HG02759 (cell line): Measurements from ENCODE around the gene TMEM218.

Experiments used
- ATAC-seq: cut with Tn5 transposase; IDR thresholded peaks from one replicate; pipeline ENCODE4 v1.9.1; 2021; ENCODE audit warnings: mild to moderate bottlenecking, moderate library complexity; ENCODE audit not compliant: unreplicated experiment

TMEM218 gene

DNA sequence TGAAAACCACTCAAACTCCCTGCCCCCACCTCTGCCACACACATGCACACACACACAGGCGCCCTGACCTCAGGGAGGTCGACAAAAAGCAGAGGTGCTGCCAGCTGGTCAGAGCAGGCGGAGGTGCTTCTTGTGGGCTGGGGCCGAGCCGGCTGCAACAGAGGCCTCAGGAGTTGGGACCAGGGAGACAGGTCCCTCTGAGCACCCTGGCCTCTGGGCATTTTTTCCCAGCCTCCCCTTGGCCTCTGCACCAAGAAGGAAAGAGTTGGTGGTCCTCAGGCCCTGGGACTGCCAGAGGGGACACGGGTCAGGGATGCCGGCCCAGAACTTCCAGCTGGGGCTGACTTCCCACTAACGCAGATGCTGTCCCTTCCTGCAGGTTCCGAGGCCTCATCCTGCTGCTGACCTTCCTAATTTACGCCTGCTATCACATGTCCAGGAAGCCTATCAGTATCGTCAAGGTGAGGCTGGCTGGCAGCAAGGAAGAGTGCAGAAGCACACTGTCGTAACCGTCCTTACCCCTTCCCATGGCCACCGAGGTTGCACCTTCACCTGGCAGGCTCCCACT lies 35.0 kb downstream of the TMEM218 start:
- no peak for ATAC-seq

DNA sequence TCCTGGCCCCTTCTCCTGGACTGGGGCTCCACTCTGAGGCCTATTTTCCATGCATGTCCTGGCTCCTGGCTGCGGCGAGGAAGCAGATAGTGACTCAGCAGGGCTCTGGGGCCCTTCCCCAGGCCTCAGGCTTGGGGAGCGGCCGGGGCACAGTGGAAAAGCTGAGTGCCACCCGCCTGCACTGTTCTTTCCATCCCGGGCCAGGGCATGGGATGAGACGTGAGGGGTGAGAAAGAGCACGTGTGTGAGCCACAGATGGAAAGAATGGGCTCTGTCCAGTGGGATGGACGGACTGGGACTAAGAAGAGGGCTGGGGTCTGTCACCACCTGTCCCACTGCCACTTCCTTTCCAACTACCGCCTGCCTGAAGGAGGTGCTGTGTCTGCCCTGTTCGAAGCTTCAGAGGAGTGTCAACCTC lies 35.5 kb downstream of the TMEM218 start:
- no peak for ATAC-seq

DNA sequence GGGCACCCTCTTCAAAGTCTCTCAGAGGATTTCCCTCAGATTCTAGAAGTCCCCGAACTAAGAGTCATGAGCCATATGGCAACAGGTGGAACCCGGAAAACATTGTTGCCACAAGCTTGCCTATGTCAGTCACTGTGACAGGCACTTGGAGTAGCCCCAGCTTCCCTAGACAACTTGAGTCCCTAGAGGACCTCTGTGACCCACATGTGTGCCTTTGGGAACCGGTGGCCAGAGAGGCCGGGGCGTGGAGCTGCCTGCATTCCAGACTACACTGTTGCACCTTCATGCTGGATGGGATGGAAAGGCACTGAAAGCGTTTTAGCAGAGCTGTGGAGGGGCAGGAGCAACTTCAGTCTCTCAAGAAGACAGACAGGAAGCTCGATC lies 36.2 kb downstream of the TMEM218 start:
- ATAC-seq = no peak

DNA sequence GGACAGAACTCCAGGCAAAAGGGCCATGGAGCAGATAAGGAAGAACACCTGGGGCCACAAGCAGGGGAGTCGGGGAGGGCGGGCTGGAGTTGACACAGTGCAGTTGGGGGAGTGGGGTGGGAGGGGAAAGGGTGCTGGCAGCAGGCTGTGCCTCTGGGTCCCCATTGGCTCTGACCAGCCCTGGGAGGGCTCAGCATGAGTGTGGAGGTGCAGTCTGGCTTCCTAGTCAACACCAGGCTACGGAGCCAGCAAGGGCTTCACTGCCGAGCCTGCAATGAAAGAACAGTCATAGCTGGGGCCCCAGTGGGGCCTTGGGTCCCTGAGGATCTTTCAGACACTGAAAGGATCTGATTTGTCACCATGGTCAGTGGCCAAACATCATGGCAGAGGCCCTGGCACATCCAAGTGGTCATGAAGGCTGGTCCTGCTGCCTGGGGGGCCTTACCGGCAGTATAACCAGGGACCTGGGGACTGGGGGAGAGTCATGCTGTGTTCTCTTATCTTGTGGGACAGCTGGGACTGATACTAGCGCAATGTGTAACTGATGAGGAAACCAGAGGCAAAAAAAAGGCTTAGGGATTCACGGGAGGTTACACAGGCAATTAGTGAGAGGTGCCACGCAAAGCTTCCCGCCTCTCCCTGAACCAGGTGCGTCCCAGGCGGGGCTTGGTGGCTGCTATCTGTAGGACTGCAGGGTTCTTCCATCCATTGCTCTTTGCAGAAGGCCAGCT lies 36.8 kb downstream of the TMEM218 start:
- no peak for ATAC-seq

DNA sequence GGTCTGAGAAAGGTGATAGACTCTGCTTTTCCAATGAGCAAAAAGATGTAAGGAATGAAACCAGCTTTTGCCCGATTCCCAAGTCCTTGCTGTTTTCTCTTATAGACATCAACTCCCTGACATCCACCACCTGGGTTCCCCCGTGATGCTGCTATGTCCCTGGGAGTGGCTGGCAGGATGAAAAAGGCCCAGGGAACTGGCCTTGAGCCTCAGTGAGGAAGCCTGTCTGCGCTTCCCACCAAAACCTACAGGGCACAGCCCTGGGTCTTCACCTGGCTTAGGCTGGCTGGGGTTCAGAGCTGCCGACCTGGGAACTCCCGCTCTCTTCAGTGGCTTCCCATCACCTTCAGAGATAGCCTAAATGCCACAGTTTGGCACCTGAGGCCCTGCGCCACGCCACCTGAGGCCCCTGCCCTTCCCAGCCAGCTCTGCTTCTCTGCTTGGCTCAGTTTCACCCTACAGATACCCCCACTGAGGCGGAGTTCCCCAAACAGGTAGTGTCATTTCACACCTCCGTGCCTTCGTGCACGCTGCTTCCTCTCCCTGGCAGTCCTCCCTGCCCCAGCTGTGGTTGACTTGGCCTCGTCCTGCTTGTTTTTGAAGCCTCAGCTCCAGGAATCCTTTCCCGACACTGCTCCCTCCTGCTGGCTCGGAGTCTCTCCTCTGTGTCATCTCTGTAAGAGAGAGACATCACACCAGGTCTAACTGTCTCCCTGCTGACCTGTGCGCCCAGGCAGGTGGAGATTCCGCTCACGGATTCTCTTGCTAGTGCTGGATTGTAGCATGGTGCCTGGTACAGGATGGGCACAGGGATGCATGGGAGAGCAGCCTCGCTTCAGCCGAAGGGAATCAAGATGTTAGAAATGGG lies 37.6 kb downstream of the TMEM218 start:
- no peak for ATAC-seq

DNA sequence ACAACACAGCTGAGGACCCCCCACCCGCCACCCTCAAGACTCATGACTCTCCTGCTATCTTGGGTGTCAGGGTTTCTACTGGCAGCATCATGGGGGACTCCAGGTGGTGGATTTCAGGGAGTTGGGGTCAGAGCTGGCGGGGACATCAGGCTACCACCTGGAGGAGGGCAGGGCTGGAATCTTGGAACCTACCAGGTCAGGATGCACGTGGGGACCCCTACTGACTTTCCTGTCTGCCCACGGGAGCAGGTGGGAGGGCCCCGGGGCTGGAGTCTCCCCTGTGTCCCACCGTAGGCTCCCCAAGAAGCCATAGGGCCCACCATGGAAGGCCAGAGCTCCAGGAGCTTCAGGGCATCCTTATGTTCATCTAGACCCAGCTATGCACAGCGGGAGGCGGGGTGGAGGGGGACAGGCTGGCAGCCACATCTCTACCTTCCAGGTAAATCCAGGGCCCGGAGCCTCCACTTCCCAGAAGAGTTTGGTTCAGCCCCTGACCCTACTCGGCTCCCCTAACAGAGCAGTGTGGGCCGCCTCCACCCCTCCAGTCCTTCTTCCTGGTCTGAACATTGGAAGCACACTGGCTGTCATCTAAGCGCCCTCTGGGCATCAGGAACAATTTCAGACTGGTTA lies 38.4 kb downstream of the TMEM218 start:
- ATAC-seq = no peak

DNA sequence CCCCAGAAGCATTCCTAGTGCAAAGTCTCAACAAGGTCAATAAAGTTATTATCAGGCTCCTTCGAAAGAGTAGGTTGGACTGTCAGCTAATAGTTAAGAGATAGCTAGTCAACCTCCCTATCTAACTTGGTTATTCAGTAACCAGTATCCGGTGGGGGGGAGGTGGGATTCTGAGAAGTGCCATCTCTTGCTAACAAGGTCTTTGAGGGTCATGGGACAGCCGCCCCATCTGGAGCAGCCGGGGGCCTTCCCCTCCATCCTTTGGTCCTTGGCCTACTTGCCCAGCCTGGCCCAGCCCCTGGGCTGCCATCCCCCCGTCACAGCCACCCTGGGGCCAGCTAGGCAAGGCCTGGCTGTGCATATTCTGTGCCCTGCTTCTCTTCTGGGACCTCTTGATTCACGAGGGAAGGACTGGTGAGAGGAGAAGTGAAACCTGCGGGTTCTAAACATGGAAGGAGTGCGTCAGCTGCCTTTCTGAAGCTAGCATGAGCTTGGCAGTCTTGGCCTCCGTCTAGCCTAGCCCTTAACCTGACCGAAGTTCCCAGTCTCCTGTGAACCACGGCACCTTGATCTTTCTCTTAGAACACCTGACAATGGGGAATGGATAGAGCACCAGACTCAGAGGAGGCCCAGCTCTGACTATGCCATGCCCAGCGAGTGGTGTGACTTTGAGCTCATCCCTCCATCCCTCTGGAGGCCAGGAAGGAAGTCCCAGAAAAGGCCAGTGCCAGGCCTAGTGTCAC lies 39.0 kb downstream of the TMEM218 start:
- peak; percentile 78 for ATAC-seq

DNA sequence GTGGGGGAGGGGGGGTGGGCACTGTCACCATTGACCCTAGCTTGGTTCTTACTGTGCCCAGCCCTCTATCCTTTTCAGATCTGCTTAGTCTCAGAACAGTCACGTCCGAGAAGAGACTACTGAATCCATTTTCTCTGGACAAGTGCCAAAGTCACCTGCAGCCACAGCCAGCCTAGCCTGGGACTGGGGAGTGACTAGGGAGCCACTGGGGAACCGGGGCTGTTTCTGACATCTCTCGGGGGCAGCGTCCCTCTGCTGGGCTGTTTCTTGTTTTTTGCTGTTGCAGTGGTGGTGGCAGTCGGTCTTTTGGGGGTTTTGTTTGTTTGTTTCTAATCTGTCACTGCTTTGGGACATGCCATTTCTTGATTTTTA lies 39.6 kb downstream of the TMEM218 start:
- no peak for ATAC-seq

DNA sequence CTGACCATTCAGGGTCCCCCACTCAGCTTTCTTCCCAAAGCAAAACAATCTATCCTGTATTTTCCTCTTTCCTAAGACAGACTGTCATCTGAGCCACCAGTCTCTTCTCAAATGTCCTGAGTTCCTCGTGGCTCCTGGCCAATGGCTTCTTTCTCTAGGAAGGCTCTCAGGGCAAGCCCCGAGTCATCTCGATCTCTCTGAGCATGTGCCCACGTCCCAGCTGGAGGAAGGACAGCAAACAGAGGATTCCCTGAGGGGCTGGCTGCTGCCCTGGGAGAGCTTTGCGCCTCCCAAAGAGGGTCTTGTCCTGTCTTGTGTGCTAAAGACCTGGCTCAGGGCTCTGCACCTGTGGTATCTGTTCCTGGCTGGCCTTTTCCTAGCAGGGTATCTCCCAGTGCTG lies 40.0 kb downstream of the TMEM218 start:
- ATAC-seq = no peak

DNA sequence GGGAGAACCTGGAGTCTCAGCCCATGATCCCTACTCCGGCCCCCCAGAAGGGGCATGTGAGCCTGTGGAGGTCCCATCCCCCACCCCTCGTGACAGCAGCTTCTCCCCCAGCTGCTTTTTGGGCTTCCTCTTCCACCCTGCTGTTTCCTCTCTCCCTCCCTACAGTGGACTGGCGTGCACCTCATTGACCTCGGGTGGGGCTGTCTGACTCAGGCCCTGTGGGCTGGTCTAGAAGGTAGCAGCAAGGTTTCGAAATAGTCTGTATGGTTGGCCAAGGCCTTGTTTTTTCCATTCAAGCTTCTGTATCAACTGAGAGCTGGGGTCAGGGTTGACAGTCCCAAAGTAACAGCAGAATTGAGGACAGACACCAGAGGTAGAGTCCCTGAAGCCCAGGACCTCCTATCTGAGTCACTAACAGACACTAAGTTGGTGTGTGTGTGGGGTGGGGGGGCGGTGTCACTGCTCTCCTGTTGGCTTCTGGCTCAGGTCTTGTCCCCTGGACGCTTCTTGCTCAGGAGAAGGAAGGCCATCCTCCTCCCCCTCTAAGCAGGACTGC lies 40.6 kb downstream of the TMEM218 start:
- peak; percentile 71 for ATAC-seq

DNA sequence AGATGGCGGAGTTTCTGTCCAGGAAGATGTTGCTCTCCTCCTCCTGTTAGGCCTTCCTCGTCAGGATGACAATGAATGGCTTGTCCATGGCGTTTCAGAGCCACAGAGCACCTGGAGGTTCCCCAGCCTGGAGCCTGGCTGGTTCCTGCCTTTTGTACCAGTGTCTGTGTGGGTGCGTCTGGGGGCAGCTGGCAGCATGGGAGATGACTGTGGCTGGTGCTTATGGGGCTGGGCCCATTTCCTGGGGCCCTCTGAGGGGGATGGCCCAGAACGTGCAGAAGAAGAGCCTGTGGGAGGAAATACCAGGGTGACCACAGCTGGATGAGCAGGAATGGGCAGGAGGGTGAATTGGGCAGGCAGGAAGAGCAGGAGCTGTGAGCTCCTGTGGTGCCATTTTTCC lies 41.6 kb downstream of the TMEM218 start:
- ATAC-seq = no peak

DNA sequence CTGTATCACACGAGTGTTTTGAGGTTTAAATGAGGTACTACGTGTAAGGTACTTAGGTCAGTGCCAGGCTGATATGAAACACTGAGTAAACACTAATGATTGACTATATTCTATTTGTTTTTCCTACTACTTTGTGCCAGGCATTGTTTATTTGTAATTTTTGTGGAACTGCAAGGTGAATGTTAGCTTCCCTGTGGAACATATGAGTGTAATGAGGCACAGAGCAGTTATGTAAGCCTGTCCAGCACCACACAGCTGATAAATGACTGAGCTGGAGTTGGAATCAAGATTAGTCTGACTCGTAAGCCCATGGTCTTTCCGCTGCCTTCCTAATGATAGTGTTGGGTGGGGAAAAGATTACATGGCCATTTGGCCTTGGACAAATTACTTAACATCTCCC lies 42.4 kb downstream of the TMEM218 start:
- no peak for ATAC-seq

DNA sequence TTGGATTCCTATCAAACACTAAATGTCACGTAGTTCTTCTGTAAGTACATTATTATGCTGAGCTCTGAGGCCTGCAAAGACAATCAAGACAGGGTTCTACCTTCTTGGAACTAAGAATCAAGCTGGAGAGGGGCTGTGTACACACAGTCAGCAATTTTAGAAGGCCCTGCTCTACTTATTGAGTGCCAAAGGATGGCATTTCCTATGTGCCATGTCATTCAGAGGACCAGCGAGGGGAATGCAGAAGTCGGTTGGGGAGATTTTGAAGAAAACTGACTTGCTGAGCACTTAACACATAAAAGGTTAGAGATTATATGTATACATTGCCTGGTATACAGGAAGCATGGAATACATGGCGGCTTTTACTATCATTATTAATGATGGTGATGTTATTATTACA lies 43.1 kb downstream of the TMEM218 start:
- no peak for ATAC-seq

DNA sequence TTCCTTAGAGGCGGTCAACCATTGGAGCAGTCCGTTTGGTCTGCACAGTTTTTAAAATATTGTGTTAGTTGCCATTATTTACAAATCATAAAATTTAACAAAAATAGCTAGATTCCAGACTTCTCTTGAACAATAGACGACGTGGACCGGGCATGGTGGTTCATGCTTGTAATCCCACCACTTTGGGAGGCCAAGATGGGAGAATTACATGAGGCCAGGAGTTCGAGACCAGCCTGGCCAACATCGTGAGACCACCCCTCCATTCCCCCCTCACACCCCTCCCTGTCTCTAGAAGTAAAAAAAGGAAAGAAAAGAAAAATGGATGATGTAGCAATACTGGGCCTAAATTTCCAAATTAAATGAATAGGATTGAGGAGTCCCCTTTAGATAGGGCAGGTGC lies 47.4 kb downstream of the TMEM218 start:
- no peak for ATAC-seq

DNA sequence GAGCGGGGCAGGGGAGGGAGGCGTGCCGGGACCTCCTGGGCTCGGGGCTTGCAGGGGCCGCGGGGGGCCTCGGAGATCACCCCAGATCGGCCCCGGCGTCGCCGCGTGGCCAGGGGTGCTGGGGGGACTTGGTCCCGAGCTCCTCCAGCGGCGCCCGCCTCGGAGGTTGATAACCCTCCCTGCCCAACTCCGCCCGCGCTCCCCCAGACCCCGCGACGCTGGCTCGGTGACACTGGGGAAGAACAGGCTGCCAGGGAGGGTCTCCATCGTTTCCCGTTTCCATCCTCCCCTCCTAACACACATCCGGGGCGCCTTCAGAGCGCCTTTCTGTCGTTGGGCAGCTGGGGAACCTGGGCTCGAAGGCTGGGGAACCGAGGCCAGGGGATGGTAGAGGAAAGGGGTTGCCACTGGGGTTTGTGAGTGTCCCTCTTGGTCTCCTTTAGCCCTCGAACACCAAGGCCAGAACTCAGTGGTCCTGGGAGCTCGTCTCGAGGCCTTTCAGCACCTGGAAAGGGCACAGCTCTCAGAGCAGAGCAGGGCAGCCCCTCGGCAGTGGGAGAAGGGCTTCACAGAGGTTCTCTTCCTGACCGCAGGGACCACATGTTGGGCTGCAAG lies 47.9 kb downstream of the TMEM218 start:
- peak; percentile 23 for ATAC-seq

DNA sequence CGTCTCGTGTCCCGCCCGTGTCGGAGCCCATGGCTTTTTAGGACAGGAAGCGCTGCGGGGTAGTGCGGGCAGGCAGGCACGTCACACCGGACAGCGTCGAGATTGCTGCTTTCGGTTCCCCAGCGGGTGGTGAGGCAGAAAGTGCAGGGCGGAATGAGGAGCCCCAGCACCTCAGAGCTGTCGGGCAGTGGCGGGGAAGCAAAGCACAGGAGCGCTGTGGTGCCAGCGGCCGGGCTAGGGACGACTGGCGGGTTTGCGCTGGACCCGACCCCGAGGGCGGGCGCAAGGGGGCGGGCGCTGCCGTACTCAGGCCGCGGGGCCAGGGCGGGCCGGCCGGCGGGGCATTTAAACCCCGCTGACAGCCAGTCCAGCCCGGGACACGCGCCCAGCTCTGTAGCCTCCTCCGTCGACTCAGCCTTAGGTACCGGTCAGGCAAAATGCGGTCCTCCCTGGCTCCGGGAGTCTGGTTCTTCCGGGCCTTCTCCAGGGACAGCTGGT lies 48.4 kb downstream of the TMEM218 start, which contains the start of gene SLC37A2:
TSS of gene SLC37A2 (plus strand) at position 375 of the 498 bp plus-strand sequence. CDS start at position 438, 63 bp downstream.
- peak; percentile 90 for ATAC-seq

DNA sequence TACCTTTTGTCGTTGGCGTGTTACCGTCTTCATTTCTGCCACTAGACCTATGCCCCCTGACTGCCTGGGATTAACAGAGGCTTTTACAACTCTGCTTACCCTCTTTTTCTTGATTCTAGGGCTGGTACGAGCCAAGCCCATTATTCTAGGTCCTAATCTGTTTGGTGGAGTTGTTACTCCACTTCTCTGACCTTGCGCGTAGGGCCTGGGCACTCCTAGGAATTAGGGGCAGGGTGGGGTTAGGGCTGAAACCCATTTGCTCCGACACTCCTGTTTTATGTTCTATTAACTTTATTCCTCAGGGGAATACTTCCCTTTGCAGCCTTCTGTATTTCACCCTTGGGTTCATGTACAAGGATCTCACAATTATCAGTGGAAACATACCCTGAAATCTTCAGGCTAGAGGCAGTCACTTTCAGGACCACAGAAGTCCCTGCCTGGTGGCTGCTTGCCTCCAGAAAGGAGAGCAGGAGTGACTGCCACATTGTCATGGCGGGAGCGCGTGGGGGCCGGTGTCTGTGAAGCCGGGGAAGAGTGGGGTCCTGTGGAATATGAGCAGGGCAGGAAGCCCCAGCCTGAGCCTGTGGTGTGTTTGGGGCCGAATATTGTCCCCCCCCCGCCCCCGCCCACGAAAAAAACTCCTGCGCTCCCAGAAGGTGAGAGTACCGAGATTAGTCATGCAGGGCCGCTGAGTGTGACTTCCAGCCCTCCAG lies 49.1 kb downstream of the TMEM218 start:
- ATAC-seq = no peak

DNA sequence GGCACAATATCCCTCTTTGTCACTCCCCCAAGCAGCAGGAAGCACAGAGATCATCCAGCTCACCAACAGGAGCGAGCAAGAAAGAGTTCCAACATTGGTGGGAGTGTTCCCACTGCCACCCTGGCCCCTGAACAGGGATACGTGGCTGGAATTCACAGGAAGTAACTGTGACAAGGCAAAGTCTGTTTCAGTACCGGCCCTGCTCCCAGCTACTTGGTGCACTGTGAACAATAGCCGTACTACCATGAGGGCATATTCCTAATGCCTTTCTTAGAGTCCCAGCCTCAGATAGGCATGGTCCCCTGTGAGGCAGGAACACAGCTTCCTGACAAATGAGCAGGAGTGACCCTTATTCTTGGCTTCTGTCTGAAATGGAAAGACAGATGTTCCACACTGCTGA lies 50.1 kb downstream of the TMEM218 start:
- no peak for ATAC-seq

DNA sequence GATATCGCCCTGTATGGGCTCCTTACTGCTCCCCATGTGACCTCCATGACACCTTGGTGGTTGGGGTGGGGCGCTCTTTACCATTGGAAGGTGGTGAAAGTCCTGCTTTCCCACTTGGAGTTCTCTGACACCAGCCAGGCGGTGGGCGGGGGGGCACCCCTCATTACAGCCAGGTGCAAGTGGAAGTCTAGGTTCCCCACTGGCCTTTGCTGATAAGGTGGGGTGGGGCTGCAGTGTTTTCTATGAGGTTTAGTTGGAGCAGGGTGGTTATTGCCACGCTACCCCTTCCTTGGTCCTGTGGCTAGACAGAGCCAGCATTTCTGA lies 53.8 kb downstream of the TMEM218 start:
- ATAC-seq = no peak
